ENCODE measurements around the gene SEPTIN14.

DNA sequence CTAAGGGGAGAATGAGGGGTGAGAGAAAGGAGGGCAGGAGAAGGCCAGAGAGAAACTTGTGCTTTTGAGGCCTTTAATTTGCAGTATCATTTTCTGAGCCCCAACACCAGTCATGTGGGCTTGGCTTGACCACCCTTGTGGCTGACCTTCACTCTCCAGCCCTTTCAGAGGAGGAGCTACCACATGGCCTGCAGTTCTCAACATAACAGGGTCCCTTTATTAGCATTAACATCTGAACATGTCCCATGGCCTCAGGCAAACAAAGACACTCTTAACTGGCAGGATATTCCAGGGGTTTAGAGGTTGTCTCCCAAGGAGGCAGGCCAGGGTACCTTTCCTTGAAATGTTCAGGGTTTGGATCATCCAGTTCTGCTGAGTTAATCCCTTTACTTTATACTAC, 31.4 kb upstream of the SEPTIN14 start:
- TF ChIP-seq, protein P1, sequence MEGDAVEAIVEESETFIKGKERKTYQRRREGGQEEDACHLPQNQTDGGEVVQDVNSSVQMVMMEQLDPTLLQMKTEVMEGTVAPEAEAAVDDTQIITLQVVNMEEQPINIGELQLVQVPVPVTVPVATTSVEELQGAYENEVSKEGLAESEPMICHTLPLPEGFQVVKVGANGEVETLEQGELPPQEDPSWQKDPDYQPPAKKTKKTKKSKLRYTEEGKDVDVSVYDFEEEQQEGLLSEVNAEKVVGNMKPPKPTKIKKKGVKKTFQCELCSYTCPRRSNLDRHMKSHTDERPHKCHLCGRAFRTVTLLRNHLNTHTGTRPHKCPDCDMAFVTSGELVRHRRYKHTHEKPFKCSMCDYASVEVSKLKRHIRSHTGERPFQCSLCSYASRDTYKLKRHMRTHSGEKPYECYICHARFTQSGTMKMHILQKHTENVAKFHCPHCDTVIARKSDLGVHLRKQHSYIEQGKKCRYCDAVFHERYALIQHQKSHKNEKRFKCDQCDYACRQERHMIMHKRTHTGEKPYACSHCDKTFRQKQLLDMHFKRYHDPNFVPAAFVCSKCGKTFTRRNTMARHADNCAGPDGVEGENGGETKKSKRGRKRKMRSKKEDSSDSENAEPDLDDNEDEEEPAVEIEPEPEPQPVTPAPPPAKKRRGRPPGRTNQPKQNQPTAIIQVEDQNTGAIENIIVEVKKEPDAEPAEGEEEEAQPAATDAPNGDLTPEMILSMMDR (conservative IDR thresholded peaks at IDR 0.05; ENCODE audit: low read depth, low read length) = no peak
- no peak for TF ChIP-seq ELK1 (IDR thresholded peaks at IDR 0.05; ENCODE audit: borderline replicate concordance, low read depth, low read length)
